Left lung (tissue), 10 donors: Measurements from ENCODE around the gene GDPD5. TPM values are rescaled to one million over a fixed set of nuclear protein-coding genes. Genes with fewer than 3 reads are reported as not detected.

Experiments used
- ATAC-seq: fragments of 200-7000 bp; cut with Tn5 transposase; one replicate; pipeline ENCODE4 v1.9.1; 2020; ENCODE audit warnings: moderate library complexity
- DNase-seq, 4 donors: peaks; one replicate each; pipeline ENCODE4 v3.0.0-alpha.2; 2013 to 2020
- H3K27ac ChIP-seq, 2 donors: fragments of 200-600 bp; sonication (generic) in 1 of 2; one replicate each; pipeline versions ENCODE4 v1.5.0 to v1.8.0; 2020 to 2021
- H3K27me3 ChIP-seq, 2 donors: fragments of 200-600 bp; sonication (generic) in 1 of 2; one replicate each; pipeline versions ENCODE4 v1.5.0 to v1.8.0; 2020 to 2021
- H3K36me3 ChIP-seq, 2 donors: fragments of 200-600 bp; sonication (generic) in 1 of 2; one replicate each; pipeline versions ENCODE4 v1.5.0 to v1.8.0; 2020 to 2021
- H3K4me1 ChIP-seq, 2 donors: fragments of 200-600 bp; one replicate each; pipeline ENCODE4 v1.8.0; 2021
- H3K4me3 ChIP-seq, 2 donors: fragments of 200-600 bp; sonication (generic) in 1 of 2; one replicate each; pipeline versions ENCODE4 v1.5.0 to v1.8.0; 2020 to 2021; ENCODE audit warnings: mild to moderate bottlenecking in 1 of 2
- H3K9me3 ChIP-seq, 2 donors: fragments of 200-600 bp; sonication (generic) in 1 of 2; one replicate each; pipeline versions ENCODE4 v1.5.0 to v1.8.0; 2020 to 2021
- CTCF ChIP-seq, 2 donors: fragments of 200-600 bp; sonication (generic) in 1 of 2; IDR thresholded peaks; one replicate each; pipeline versions ENCODE4 v1.5.0 to v1.8.0; 2021; ENCODE audit warnings: antibody characterized with exemption in 2 of 2
- intact Hi-C, 2 donors: fragments of 100-400 bp; cut with DNase I; formaldehyde crosslinking; loops; one replicate each; pipeline versions ENCODE4 v1.11.2 to v1.14.2; 2022
- polyA plus RNA-seq, 6 donors: library from polyadenylated mRNA; unstranded; fragments of 120-200 nt; gene quantifications; one replicate each; pipeline ENCODE4 v1.2.1, GENCODE V29; 2013; ENCODE audit not compliant: insufficient read length in 6 of 6
- total RNA-seq, 2 donors: library from RNA; stranded (reverse); fragmentation: NEBNext Ultra II Directional; extraction: Animal tissue kit (Norgen Biotek cat#: 25700); gene quantifications; one replicate each; pipeline ENCODE4 v1.2.1, GENCODE V29; 2021
- donor health status: DM: no; HTN: yes; CAD: no.
- donor health status: DM: no; HTN: no; CAD: no.

GDPD5 gene
- total and polyA plus RNA-seq, 8 donors = 10.5 to 34.8 (median 27.6) TPM

- Histone ChIP-seq H3K9me3 (no peaks in the 10 kb centered on the region), H3K4me1 (no peaks in the 10 kb centered on the region), H3K27ac (no peak overlapping the region), H3K27me3 (no peaks in the 10 kb centered on the region), H3K4me3 (no peak overlapping the region), H3K36me3 (no peaks in the 10 kb centered on the region)
- ATAC-seq (no peak), DNase-seq (peak in 1 of 4 donors; percentile 6)
- intact Hi-C loops = no loop called here
- TF ChIP-seq CTCF (IDR thresholded peaks at IDR 0.05) = no peak
These were observed 9.3 kb upstream of the GDPD5 start for GRCh38 chr11:75535071-75535470.

- H3K36me3 ChIP-seq = no peaks in the 10 kb centered on the region
- no peak for TF ChIP-seq CTCF (IDR thresholded peaks at IDR 0.05)
- no peak overlapping the region for H3K27ac ChIP-seq
- DNase-seq = peak in 1 of 4 donors; percentile 10
- H3K9me3 ChIP-seq = no peaks in the 10 kb centered on the region
- H3K4me1 ChIP-seq = no peaks in the 10 kb centered on the region
- ATAC-seq = no peak
- no peak overlapping the region for H3K4me3 ChIP-seq
- no peaks in the 10 kb centered on the region for H3K27me3 ChIP-seq
- intact Hi-C loops = loop anchor here in 1 of 2 donors (5.0 kb wide), 1 partner anchor 87 kb away; no protein-coding TSS in a partner anchor
These were observed 8.7 kb upstream of the GDPD5 start for GRCh38 chr11:75534259-75535069.

GRCh38 chr11:75533896-75534258, 8.1 kb upstream of the GDPD5 start:
- intact Hi-C loops = loop anchor here in 1 of 2 donors (5.0 kb wide), 1 partner anchor 87 kb away; no protein-coding TSS in a partner anchor
- Histone ChIP-seq H3K27me3 (no peaks in the 10 kb centered on the region), H3K27ac (no peak overlapping the region), H3K36me3 (no peaks in the 10 kb centered on the region), H3K4me3 (no peak overlapping the region), H3K4me1 (no peaks in the 10 kb centered on the region), H3K9me3 (no peaks in the 10 kb centered on the region)
- DNase-seq (no peak), ATAC-seq (no peak)
- TF ChIP-seq CTCF (IDR thresholded peaks at IDR 0.05) = no peak

- intact Hi-C loops = loop anchor here in 1 of 2 donors (5.0 kb wide), 1 partner anchor 85 kb away; no protein-coding TSS in a partner anchor
- no peak overlapping the region for H3K27ac ChIP-seq
- peak; percentile 53 to 81 (median 74) for DNase-seq
- H3K27me3 ChIP-seq = no peaks in the 10 kb centered on the region
- peak; percentile 79 to 80 for TF ChIP-seq CTCF (IDR thresholded peaks at IDR 0.05)
- peak; percentile 95 for ATAC-seq
- H3K4me3 ChIP-seq = no peak overlapping the region
- no peaks in the 10 kb centered on the region for H3K4me1 ChIP-seq
- H3K36me3 ChIP-seq = no peaks in the 10 kb centered on the region
- no peaks in the 10 kb centered on the region for H3K9me3 ChIP-seq
These were observed 6.7 kb upstream of the GDPD5 start for GRCh38 chr11:75532200-75533048.

GRCh38 chr11:75531325-75531724, 5.6 kb upstream of the GDPD5 start:
- no peak overlapping the region for H3K27ac ChIP-seq
- H3K9me3 ChIP-seq = no peaks in the 10 kb centered on the region
- intact Hi-C loops = loop anchor here in 1 of 2 donors (5.0 kb wide), 1 partner anchor 84 kb away; no protein-coding TSS in a partner anchor
- no peak for TF ChIP-seq CTCF (IDR thresholded peaks at IDR 0.05)
- ATAC-seq (no peak), DNase-seq (no peak)
- no peaks in the 10 kb centered on the region for H3K36me3 ChIP-seq
- H3K4me1 ChIP-seq = peaks cover 2% of the 10 kb centered on the region in 2 donors
- peaks cover 0 to 3% of the 10 kb centered on the region in 2 donors for H3K27me3 ChIP-seq
- H3K4me3 ChIP-seq = no peak overlapping the region
